ENCODE results near the gene CDH23.

DNA sequence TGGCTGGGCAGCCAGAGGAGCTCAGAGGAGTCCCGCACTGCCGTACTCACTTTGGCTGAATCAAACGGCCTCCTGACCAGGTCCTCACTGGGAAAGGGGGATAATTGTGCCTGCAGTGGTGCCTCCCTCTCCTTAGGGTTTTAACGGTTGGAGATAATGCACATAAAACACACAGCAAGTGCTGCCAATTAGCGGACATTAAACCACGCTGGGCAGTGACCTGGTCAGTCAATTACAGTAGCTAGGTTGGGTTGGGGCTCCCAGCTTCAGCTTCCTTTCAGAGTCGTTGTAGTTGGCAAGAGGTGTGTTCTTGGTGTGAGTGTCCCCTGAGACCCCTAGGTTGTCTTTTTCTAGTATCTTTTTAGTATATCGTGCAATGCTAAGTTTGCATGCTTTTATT lies 176.2 kb downstream of the CDH23 start:
- no peak for TF ChIP-seq TAF1 (IDR thresholded peaks at IDR 0.05; ENCODE audit: borderline replicate concordance, low read depth, low read length)
- TF ChIP-seq, protein P1, sequence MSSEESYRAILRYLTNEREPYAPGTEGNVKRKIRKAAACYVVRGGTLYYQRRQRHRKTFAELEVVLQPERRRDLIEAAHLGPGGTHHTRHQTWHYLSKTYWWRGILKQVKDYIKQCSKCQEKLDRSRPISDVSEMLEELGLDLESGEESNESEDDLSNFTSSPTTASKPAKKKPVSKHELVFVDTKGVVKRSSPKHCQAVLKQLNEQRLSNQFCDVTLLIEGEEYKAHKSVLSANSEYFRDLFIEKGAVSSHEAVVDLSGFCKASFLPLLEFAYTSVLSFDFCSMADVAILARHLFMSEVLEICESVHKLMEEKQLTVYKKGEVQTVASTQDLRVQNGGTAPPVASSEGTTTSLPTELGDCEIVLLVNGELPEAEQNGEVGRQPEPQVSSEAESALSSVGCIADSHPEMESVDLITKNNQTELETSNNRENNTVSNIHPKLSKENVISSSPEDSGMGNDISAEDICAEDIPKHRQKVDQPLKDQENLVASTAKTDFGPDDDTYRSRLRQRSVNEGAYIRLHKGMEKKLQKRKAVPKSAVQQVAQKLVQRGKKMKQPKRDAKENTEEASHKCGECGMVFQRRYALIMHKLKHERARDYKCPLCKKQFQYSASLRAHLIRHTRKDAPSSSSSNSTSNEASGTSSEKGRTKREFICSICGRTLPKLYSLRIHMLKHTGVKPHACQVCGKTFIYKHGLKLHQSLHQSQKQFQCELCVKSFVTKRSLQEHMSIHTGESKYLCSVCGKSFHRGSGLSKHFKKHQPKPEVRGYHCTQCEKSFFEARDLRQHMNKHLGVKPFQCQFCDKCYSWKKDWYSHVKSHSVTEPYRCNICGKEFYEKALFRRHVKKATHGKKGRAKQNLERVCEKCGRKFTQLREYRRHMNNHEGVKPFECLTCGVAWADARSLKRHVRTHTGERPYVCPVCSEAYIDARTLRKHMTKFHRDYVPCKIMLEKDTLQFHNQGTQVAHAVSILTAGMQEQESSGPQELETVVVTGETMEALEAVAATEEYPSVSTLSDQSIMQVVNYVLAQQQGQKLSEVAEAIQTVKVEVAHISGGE (CRISPR knock-in tag; IDR thresholded peaks at IDR 0.05) = no peak
- no peak for TF ChIP-seq EP300 (IDR thresholded peaks at IDR 0.05; ENCODE audit: borderline replicate concordance in 1 of 2, control insufficient read depth in 1 of 2, low read depth in 2 of 2, low read length in 2 of 2)
- TF ChIP-seq ZBED1 (IDR thresholded peaks at IDR 0.05; ENCODE audit: borderline replicate concordance) = no peak
- no peak for TF ChIP-seq KLF5 (IDR thresholded peaks at IDR 0.05; ENCODE audit: partially characterized antibody)
- TF ChIP-seq ZNF384 (IDR thresholded peaks at IDR 0.05; ENCODE audit: borderline replicate concordance, low read depth, low read length) = no peak
- TF ChIP-seq, protein P2, sequence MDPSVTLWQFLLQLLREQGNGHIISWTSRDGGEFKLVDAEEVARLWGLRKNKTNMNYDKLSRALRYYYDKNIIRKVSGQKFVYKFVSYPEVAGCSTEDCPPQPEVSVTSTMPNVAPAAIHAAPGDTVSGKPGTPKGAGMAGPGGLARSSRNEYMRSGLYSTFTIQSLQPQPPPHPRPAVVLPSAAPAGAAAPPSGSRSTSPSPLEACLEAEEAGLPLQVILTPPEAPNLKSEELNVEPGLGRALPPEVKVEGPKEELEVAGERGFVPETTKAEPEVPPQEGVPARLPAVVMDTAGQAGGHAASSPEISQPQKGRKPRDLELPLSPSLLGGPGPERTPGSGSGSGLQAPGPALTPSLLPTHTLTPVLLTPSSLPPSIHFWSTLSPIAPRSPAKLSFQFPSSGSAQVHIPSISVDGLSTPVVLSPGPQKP (IDR thresholded peaks at IDR 0.05; ENCODE audit: low read depth, low read length) = no peak
- TF ChIP-seq EZH2 (IDR thresholded peaks at IDR 0.05; ENCODE audit: borderline replicate concordance, control insufficient read depth, low read depth, low read length) = no peak
- no peak for TF ChIP-seq CBX3 (IDR thresholded peaks at IDR 0.05; ENCODE audit: borderline replicate concordance, low read depth)
- TF ChIP-seq SIN3A (IDR thresholded peaks at IDR 0.05; ENCODE audit: low read depth, low read length) = no peak
- TF ChIP-seq RCOR1 (conservative IDR thresholded peaks at IDR 0.05; ENCODE audit: low read depth, low read length) = no peak

All from GM12878 (cell line).